Amniotic stem cell (primary cell): ENCODE results near the gene SPRR5.

Experiments used
- DNase-seq: peaks from one replicate; lab custom pipeline; 2025; lab: John Stamatoyannopoulos, UW

Gene SPRR5, protein sequence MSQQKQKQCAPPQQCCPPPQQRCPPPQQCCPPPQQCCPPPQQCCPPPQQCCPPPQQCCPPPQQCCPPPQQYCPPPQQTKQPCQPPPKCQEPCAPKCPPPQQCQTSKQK

DNA sequence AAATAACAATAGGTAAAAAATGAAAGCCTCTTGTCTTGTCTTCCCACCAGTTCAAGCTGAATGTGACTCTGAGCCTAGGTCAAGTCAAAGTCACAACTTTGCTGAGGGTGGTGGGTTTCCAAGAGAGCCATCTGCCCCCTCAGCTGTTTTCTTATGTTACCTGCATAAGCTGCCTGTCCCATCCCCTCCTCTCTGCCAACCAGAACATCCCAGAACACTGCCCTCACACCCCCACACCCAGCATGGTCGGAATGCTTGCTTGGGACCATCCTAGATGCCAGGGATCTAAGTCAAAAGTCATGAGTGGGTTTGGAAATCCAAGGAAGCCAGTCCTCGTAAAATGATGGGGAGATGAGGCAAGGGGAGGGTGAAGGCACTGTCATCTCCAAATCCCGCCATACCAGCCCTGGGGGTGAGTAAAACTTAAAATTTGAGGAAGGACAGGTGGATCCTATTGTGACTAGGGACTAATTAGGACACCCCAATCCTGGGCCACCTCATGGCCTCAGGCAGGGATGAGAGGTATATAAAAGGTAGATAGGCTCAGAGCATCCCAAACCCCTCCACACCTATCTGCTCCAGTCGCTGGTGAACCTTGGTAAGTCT, at the start of gene SPRR5:
SPRR5 (plus strand) TSS at position 556 of the 606 bp plus-strand sequence. CDS start 1,349 bp downstream, outside the sequence.
- DNase-seq = no peak

DNA sequence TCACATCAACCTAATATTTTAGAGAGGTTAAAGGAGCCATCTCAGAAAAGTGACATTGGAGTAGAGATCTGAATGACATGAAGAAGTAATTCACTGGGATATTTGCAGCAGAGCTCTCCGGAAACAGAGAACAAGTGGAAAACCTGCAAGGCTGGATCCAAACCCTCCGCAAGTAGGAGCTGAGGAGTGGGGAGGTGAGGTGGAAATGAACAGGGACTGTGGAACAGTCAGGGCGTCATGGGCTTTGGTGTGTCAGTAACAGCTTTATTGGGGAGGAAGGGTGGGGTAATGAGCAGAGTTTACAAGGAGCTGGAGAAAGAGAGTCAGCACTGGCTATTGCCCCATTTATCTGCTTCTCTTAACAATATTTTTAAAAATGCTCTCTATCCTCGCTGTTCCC, 48.0 kb upstream of the SPRR5 start:
- DNase-seq = no peak

DNA sequence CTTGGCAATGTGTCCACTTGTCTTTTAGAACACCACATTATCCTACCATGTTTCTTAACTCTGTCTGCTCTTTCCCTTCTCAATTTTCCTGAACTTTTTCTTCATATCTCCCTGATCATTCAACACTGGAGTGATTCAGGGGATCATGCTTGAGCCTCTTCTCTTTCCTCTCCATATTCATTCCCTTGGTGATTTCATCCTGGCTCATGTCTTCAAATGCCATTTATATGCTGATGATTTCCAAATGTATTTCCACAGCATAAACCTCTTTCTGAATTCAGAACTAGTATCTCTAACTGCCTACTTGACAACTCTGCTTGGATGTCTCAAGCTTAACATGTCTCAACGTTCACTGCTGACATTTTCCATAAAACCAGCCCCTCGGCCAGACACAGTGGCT, 47.1 kb upstream of the SPRR5 start:
- DNase-seq = no peak

DNA sequence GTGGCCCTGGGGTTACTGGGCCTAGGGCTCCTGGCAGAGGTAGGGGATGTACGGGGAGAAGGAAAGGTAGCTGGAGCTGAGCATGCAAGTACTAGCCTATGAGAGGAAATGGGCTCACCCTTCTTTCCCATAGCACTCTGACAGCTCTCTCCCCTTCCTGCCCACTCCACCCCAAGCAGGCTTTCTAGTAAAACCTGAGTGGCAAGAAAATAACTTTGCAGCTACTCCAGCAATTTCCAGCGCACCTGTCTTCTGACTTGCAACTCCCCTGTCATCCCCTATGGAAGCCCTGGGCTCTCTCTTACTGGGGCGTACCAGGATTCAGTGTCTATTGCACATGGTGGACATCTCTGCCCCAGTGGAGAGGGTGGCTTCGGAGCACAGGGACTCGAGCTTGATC, 45.4 kb upstream of the SPRR5 start:
- no peak for DNase-seq

DNA sequence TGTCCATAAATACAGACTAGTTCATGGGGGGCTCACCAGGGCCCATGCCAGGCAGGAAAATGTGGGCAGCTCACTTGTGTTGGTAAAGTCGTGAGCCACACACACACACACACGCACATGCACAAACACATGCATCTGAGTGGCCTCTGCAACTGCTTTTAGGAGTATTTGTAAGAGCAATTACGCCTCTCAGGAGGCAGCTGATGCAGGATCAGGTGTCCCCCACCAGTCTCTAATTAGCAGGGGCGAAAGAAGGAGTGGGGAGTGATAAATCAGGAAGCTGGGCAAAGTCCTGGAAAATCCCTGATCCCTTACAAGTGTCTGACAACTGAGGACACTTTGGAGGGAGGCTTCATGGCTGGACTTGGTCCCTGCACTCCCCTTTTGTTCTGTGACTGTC, 44.4 kb upstream of the SPRR5 start:
- DNase-seq = no peak

DNA sequence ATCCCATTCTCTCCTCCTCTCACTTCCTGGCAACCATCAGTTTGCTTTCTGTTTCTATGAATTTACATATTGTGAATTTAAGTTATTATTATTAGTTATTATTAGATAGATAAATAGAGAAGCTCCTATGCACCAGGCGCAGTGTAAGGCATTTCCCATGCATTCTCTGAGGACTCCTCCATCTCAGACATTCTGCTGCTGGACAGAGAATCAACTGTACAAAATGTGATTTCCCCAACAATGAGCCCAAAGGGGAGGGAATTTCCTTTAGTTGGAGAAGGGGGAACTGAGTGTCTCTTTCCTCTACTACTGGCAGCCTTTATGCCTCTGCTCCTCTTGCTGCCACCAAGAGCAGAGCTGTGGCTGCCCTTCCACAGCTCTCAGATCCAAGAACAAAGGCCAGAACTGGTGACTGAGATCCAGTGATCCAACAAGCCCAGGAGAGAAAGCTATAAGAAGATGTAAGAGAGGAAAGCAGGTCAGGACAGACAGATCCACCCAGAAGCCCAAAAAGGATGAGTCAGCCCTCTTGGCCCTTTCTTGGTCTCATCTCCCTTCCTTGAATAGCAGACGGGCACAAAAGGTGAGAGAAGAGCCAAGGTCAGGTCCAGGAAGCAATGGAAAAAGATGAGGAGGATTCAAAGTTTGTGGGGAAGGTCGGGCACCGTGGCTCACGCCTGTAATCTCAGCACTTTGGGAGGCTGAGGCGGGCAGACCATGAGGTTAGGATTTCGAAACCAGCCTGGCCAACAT, 42.1 kb upstream of the SPRR5 start:
- DNase-seq = no peak

DNA sequence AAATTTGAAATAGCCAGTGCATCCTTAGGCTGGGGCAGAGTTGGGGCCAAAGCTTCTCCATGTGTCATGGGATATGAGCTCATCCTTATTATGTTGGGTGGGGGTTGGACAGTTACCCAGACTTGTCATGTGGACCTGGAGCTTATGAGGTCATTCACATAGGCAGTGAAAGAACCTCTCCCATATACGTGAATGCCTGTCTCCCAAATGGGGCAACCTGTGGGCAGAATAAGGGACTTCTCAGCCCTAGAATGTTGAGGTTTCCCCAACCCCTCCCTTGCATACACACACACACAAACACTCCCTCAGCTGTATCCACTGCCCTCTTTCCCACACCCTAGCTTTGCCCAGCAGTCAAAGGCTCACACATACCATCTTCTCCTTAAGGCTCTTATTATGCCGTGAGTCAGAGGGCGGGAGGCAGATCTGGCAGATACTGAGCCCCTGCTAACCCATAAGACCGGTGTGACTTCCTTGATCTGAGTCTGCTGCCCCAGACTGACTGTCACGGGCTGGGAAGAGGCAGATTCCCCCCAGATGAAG, 40.9 kb upstream of the SPRR5 start:
- no peak for DNase-seq

DNA sequence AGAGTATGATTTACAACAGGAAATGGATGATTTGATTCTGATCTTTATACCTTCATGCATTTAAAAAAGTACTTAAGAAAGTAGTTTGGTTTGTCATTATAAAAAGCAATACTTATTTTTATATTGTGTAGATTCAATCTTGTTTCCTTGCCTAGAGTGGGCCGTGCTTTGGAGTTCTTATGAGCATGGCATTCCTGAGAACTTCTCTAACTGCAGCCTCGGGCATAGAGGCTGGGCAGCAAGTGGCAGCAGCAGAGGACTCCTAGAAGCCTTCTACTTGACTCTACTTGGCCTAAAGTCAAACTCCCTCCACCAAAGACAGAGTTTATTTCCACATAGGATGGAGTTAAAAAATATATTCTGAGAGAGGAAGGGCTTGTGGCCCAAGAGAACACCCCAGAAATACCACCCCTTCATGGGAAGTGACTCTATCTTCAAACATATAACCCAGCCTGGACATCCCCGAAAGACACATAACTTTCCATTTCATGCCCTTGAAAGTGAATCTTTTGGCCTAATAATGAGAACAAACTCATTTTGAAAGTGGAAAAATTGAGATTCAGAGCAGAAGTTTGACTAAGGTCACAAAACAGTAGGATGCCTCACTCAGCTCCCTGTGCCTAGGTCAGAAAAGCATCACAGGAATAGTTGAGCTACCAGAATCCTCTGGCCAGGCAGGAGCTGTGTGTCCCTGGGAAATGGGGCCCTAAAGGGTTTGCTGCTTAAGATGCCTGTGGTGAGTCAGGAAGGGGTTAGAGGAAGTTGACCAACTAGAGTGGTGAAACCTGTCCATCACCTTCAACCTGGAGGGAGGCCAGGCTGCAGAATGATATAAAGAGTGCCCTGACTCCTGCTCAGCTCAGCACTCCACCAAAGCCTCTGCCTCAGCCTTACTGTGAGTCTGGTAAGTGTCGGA, 39.1 kb upstream of the SPRR5 start, which contains the start of gene IVL:
IVL (plus strand) TSS at position 861 of the 916 bp plus-strand sequence. CDS start 1,252 bp downstream, outside the sequence.
- no peak for DNase-seq

DNA sequence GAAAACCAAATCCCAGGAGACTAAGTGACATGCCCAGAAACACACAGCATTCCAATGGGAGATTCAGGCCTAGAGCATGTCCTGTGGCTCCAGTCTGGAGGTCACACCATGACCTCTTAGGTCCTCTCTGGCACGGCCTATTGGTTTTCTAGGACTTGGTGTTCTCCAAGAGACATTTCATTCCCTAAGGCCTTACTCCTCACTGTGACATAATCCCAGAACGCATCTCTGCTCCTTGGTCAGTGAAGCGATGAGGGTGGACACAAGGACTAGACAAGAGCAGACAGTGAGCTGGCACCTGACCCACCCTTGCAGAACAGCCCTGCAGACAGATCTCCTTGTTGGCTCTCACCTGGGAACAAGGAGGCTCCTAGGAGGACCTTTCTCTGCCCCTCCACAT, 37.8 kb upstream of the SPRR5 start:
- DNase-seq = no peak

DNA sequence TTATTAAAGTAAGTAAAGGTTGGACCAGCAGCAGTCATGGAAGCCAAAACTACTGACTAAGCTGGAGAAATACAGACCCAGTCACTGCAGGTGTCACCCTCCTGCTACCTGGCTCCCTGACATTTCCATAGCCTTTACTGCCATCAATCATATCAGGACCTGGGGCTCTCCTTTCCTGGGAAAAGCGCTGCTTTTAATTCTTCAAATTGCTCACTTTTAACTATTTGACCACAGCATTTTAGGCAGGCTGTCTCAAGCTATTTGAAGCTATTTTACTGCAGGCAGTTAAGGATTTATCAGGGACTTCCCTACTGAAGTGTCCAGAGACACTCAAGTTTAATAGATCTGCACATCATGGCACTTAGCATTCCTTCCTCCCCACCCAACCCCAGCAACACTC, 34.5 kb upstream of the SPRR5 start:
- DNase-seq = no peak

DNA sequence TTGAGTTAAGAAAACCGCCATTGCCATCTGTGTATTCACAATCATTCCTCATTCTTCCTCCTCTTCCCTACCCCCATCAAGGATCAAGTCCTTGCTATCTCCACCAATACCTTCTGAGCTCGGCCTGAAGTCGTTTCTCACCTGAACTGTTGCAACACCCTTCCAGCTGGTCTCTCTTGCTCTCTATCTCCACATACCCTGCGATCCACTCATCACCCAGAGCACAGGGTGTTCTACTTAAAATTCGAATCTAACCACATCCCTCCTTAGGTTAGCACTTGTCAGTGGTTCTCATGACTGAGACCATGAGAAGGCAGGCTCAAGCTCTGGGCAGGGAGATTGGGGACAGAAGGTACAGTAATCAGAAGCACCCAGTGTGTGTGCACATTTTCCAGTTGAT, 34.1 kb upstream of the SPRR5 start:
- no peak for DNase-seq

DNA sequence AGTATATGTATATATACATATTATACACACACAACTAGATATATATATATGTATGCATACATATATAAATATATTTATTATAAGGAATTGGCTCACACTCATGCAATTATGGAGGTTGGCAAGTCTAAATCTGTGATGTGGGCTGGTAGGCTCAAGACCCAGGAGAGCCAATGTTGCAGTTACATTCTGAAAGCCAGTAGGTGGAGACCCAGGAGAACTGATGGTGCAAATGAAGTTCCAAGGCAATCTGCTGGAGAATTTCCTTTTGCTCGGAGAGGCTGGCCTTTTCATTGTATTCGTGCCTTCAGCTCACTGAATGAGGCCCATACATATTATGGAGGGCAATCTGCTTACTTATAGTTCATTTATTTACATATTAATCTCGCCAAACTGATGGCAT, 29.2 kb upstream of the SPRR5 start:
- DNase-seq = no peak

DNA sequence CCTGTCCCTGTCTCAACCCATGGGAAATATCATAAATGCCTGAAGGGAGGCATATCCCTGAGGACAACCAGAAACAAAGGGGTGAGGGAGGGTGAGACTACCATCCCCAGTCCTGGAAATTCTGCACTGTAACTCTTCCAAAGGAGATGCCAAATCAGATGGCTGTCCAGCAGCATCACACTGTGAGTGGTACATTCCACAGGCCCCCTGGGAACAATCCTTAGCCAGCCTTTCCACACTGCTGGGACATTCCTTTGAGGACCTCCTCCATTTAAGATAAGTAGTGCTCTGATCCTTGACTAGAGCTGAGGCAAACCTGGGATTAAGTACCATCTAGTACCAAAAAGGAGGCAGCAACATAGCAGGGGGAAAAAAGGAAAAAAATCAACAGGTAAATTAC, 27.9 kb upstream of the SPRR5 start:
- no peak for DNase-seq

DNA sequence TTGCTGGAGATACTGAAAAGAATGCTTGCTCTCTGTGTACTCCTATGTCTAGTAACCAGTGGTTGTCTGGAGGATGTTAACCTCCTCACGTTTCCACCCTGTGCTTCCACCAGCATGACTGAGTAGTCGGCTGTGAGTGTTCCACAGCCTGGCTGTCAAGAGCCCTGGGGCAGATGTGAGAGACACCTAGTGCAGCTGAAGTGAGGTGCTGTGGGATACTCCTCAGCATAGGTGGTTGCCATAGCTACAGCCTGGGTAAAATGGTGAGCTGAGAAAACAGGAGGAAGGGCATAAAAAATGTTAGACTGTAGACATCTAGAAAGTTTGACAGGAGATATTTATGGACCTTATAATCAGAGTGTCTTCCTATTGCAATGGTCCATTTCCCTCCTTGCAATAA, 22.8 kb upstream of the SPRR5 start:
- DNase-seq = no peak

DNA sequence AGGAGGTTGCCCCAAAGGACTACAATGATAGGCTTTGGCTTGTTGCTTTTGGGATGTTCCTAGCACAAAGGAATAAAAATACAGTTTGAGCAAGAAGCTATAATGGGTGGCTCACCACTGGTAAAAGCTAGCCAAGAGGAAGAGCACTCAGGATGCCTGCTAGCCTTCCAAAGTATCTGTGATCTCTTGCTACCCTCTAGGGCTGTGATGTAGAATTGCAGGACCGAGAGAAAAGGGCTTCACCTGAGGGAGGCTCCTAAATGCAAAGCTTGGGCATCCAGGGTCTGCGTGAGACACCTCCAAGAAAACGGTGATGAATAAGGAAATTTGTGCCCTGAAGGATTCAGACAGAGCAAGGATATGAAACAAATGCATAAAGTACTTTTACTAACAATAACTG, 20.9 kb upstream of the SPRR5 start:
- no peak for DNase-seq

DNA sequence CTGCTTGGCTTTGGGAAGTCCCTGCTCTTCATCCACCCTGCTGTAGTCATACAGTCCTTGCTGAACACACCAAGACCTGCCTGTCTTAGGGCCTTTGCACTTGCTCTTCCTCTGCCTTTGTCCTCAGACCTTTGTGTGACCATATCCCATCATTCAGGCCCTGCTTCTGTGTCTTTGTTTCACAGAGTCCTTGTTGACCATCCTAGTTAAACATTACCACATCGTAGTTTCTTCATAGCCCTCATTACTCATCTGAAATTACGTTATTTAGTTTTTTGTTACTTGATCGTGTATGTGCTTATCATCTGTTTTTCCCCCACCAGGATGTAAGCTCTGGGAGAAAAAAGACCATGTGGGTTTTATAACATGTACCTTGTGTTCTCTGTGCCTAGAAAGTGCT, 18.3 kb upstream of the SPRR5 start:
- no peak for DNase-seq

DNA sequence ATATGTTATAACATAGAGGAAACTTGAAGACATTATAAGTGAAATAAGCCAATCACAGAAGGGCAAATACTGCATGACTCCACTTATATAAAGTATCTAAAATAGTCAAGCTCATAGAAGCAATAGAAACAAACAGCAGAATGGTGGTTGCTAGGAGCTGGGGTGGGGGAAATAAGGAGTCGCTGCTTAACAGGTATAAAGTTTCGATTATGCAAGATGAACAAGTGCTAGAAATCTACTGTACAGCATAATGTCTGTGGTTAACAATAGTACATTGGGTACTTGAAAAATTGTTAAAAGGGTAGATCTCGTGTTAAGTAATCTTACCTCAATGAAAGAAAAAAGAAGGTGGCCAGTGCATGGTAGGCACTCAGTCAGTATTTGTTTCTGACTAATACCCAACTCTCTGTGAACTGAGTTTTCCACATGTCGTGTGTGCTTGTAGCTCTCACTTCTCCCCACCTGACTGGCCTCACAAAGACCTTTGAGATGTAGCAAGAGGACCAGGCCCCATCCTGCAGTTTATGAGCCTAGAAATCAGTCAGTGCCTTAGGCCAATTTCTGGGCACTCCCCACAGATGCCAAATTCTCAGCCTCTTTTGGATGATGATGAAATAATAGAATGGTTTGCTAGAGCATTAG, 14.7 kb upstream of the SPRR5 start:
- no peak for DNase-seq

DNA sequence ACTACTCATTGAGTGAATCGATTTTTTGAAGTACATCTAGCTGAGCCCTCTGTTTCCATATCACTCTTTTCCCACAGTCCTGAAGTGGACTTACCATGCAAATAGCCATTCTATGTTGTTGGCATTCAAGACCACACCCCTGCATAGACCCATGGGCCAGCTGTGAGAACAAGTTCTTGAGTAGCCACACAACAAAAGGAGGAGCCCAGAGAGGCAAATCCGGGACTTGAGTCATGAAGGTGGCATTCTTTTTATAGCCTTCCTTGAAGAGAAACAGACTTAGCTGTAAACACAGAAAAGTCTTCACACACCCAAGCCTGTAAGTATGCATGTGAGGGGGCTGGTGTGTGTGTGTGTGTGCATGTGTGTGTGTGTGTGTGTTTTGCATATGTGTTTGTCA, 13.8 kb upstream of the SPRR5 start:
- DNase-seq = no peak

DNA sequence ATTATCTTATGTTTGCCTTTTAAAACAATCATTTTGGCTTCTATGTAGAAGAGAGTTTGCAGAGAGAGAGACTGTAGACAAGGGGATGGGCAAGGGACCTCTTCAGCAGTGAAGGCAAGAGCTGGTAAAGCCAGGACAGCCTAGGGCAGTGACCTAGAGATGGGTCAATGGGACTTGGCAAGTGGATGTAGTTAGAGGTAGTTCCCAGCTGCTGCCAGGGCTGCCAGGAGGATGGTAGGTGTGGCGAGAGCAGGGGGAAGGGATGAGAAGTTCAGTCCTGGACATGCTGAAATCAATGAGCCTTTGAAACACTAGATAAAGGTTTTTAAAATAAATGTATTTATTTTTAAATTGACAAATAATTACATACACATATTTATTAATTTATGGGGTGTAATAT, 6.4 kb upstream of the SPRR5 start:
- DNase-seq = no peak

DNA sequence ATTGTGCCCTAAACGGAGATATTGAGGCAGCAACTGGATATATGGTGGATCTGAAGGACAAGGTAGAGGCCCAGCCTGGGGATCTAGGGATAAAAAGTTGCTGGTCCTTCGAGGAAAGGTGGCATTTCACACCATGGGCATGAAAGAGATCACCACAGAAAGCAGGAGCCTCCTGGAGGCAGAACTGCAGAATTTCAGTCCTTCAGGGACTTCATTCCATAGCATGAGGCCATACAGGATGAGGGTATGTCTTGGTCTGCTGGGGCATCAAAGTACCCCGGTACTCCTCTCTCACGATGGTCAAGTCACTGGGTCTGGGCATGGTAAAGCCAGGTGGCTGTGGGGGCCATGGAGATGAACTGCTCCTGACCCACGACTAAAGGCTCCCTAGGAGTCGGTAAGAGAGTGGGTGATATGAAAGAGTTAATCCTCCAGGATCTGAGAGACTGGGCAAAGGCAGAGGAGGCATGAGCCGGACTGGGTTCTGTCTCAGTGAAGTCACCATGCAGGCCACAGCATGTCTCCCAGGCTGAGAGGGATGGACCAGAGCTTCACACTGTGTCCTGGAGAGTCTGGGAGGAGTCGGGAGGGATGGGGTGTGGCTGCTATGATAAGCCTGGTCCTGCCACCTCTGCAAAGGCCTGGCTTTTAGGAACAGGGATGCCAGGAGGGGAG, 5.8 kb upstream of the SPRR5 start:
- DNase-seq = no peak

DNA sequence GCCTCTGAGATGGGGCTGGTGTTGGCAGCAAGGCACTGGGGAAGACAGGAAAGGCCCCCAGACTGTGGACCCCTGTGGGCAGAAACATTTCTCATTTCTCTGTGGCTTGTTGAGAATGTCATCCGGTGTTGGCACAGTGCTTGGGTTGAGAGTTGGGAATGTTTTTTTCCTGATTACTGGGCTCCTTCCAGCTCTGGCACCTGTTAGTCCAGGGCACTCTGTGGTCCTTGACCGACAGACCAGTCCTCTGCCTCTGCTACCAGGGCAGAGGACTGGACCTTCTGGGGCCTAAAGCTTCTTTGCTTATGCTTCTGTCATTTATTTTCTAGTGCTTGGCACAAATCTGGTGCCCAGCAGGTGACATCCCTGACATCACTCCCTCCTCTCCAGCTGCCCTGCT, 4.8 kb upstream of the SPRR5 start:
- no peak for DNase-seq
